HFF-Myc (cell line): ENCODE measurements around the gene ZBTB21.
"Not testable (repeated sequence)": the region's sequence is repeated elsewhere in the genome, so short reads cannot be mapped to it uniquely, and the experiment has no call there.

Experiments
- DNase-seq: peaks from one replicate; pipeline ENCODE4 v3.0.0-alpha.2; 2011; ENCODE audit warnings: low read depth; ENCODE audit errors: extremely low read depth
- H3K4me3 ChIP-seq: replicated peaks from 2 replicates; pipeline ENCODE4 v1.5.1; 2011; ENCODE audit warnings: low read depth, mild to moderate bottlenecking, control low read depth, low read length
- CTCF ChIP-seq: IDR thresholded peaks from 2 replicates; pipeline ENCODE4 v1.5.1; 2012; ENCODE audit warnings: mild to moderate bottlenecking, low read depth, low read length, control low read depth; ENCODE audit errors: missing control alignments

The ZBTB21 gene

GRCh38 chr21:42000908-42001307 is 9.3 kb downstream of the ZBTB21 start:
- H3K4me3 ChIP-seq, result no peak overlapping the region
- TF ChIP-seq CTCF, result no peak
- no peak for DNase-seq

GRCh38 chr21:41997657-41998056 is 12.5 kb downstream of the ZBTB21 start:
- no peak for TF ChIP-seq CTCF
- no peak overlapping the region for H3K4me3 ChIP-seq

GRCh38 chr21:41995577-41995976 is 14.6 kb downstream of the ZBTB21 start:
- H3K4me3 ChIP-seq, result no peak overlapping the region
- TF ChIP-seq CTCF, result no peak
- DNase-seq, result no peak

More at GRCh38 chr21:41997657-41998056, 12.5 kb downstream of the ZBTB21 start:
- no peak for DNase-seq

GRCh38 chr21:41994613-41995012 is 15.5 kb downstream of the ZBTB21 start:
- H3K4me3 ChIP-seq, DNase-seq: not testable (repeated sequence)

GRCh38 chr21:41993744-41994143 is 16.4 kb downstream of the ZBTB21 start:
- H3K4me3 ChIP-seq, result no peak overlapping the region
- DNase-seq, result peak; percentile 85
- TF ChIP-seq CTCF, result no peak

GRCh38 chr21:41992576-41992975 is 17.6 kb downstream of the ZBTB21 start:
- DNase-seq, result no peak
- no peak for TF ChIP-seq CTCF
- no peak overlapping the region for H3K4me3 ChIP-seq

- H3K4me3 ChIP-seq, result no peak overlapping the region
- DNase-seq, result no peak
- no peak for TF ChIP-seq CTCF
Measured at GRCh38 chr21:41991659-41992058, 18.5 kb downstream of the ZBTB21 start.
